ENCODE measurements around the gene SPATA13. TPM values are rescaled to one million over a fixed set of nuclear protein-coding genes. Genes with fewer than 3 reads are reported as not detected.

The SPATA13 gene
- total RNA-seq, 1 experiment from 2014 or later = 21.4 TPM

DNA sequence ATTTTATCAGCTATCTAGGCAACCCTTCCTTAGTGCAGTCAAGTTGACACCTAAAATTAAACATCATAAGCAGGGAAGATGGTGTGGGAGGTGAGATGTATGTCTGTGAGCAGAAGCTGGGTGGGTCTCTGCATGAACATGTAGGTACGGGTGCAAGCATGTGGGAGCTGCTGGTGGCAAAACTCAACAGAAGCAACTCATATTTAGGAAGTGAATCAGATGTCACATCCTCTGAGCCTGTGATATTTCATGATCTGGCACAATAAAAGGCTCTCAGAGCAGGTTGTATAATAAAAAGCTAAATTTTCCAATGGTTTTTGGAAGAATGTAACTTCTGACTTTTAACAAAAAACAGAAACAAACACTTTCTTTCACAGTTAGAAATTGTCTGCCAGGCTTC lies 193.2 kb downstream of the SPATA13 start:
- DNase-seq (ENCODE audit: low read depth, low spot score) (no peak), ATAC-seq (no peak)
- Histone ChIP-seq H3K27ac (ENCODE audit: low read depth, low read length) (no peak overlapping the region), H3K4me1 (ENCODE audit: control insufficient read depth in 1 of 2, insufficient read depth in 2 of 2, low read length in 2 of 2) (peaks cover 14 to 16% of the 10 kb centered on the region in 2 experiments), H3K4me2 (ENCODE audit: low read length) (no peak overlapping the region), H3K79me2 (ENCODE audit: insufficient read depth, low read length) (no peaks in the 10 kb centered on the region), H3K9ac (ENCODE audit: low read length) (no peak overlapping the region), H4K20me1 (ENCODE audit: insufficient read depth) (no peaks in the 10 kb centered on the region), H3K9me2 (ENCODE audit: insufficient read depth) (no peaks in the 10 kb centered on the region), H3K36me3 (ENCODE audit: control insufficient read depth in 1 of 2, insufficient read depth in 2 of 2, low read length in 2 of 2) (no peaks in the 10 kb centered on the region), H3K4me3 (replicated peaks in 1 of 2; ENCODE audit: low read depth in 1 of 2, low read length in 2 of 2) (no peak overlapping the region), H3K27me3 (ENCODE audit: insufficient read depth, low read length) (no peaks in the 10 kb centered on the region), H3K9me3 (ENCODE audit: control insufficient read depth in 1 of 2, insufficient read depth in 1 of 2, low read depth in 1 of 2, low read length in 2 of 2) (no peaks in the 10 kb centered on the region), H2AFZ (ENCODE audit: low read depth, low read length, poor library complexity, severe bottlenecking) (no peak overlapping the region)
- ChIA-PET CTCF (no interaction called here), RAD21 (ENCODE audit: low non-redundant PET in 1 of 2, low total read pairs in 2 of 2, uncharacterized antibody in 2 of 2, unreplicated experiment in 2 of 2) (no interaction called here), POLR2A (no interaction called here)
- intact Hi-C loops (cut with micrococcal nuclease) = no loop called here
- TF ChIP-seq RAD21 (IDR thresholded peaks at IDR 0.05; ENCODE audit: low read depth) (no peak), EZH2 (IDR thresholded peaks at IDR 0.05) (no peak), FOSL1 (IDR thresholded peaks at IDR 0.05; ENCODE audit: low read depth) (no peak), CEBPB (IDR thresholded peaks at IDR 0.05; ENCODE audit: low read depth) (no peak), SRF (IDR thresholded peaks at IDR 0.05; ENCODE audit: low read depth) (no peak), EGR1 (IDR thresholded peaks at IDR 0.05; ENCODE audit: low read depth) (no peak), CBX3 (IDR thresholded peaks at IDR 0.05; ENCODE audit: low read depth) (no peak), ZFX (IDR thresholded peaks at IDR 0.05) (no peak), POLR2AphosphoS5 (IDR thresholded peaks at IDR 0.05; ENCODE audit: low read depth, low read length) (no peak), JUND (IDR thresholded peaks at IDR 0.05) (no peak), POLR2A (IDR thresholded peaks at IDR 0.05; ENCODE audit: borderline replicate concordance, extremely low read depth, insufficient read depth, insufficient read length) (no peak), YY1 (IDR thresholded peaks at IDR 0.05; ENCODE audit: extremely low read depth, insufficient replicate concordance, low read depth, low read length) (no peak), SP1 (IDR thresholded peaks at IDR 0.05; ENCODE audit: low read depth) (no peak), TCF7L2 (IDR thresholded peaks at IDR 0.05; ENCODE audit: borderline replicate concordance, extremely low read depth, insufficient read depth, insufficient read length) (no peak)
- TF ChIP-seq, protein P1, sequence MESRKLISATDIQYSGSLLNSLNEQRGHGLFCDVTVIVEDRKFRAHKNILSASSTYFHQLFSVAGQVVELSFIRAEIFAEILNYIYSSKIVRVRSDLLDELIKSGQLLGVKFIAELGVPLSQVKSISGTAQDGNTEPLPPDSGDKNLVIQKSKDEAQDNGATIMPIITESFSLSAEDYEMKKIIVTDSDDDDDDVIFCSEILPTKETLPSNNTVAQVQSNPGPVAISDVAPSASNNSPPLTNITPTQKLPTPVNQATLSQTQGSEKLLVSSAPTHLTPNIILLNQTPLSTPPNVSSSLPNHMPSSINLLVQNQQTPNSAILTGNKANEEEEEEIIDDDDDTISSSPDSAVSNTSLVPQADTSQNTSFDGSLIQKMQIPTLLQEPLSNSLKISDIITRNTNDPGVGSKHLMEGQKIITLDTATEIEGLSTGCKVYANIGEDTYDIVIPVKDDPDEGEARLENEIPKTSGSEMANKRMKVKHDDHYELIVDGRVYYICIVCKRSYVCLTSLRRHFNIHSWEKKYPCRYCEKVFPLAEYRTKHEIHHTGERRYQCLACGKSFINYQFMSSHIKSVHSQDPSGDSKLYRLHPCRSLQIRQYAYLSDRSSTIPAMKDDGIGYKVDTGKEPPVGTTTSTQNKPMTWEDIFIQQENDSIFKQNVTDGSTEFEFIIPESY (IDR thresholded peaks at IDR 0.05; ENCODE audit: extremely low read depth, insufficient replicate concordance, low read length) = no peak
- TF ChIP-seq, protein P2, sequence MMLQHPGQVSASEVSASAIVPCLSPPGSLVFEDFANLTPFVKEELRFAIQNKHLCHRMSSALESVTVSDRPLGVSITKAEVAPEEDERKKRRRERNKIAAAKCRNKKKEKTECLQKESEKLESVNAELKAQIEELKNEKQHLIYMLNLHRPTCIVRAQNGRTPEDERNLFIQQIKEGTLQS (IDR thresholded peaks at IDR 0.05) = no peak
- TF ChIP-seq, protein P3, sequence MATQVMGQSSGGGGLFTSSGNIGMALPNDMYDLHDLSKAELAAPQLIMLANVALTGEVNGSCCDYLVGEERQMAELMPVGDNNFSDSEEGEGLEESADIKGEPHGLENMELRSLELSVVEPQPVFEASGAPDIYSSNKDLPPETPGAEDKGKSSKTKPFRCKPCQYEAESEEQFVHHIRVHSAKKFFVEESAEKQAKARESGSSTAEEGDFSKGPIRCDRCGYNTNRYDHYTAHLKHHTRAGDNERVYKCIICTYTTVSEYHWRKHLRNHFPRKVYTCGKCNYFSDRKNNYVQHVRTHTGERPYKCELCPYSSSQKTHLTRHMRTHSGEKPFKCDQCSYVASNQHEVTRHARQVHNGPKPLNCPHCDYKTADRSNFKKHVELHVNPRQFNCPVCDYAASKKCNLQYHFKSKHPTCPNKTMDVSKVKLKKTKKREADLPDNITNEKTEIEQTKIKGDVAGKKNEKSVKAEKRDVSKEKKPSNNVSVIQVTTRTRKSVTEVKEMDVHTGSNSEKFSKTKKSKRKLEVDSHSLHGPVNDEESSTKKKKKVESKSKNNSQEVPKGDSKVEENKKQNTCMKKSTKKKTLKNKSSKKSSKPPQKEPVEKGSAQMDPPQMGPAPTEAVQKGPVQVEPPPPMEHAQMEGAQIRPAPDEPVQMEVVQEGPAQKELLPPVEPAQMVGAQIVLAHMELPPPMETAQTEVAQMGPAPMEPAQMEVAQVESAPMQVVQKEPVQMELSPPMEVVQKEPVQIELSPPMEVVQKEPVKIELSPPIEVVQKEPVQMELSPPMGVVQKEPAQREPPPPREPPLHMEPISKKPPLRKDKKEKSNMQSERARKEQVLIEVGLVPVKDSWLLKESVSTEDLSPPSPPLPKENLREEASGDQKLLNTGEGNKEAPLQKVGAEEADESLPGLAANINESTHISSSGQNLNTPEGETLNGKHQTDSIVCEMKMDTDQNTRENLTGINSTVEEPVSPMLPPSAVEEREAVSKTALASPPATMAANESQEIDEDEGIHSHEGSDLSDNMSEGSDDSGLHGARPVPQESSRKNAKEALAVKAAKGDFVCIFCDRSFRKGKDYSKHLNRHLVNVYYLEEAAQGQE (IDR thresholded peaks at IDR 0.05; ENCODE audit: low read depth) = no peak
- BruUV-seq (replicated peaks) = no TSS peak

Data from HCT116 (cell line).